ENCODE measurements around the gene CIDEA. TPM values are rescaled to one million over a fixed set of nuclear protein-coding genes. Genes with fewer than 3 reads are reported as not detected.

Gene CIDEA
- total and polyA plus RNA-seq, 4 donors: 0.38 to 1.0 (median 0.47) TPM

GRCh38 chr18:12282442-12283039 lies 28.4 kb downstream of the CIDEA start:
- Histone ChIP-seq H3K36me3 (ENCODE audit: control insufficient read depth, insufficient read depth, low read length) (no peaks in the 10 kb centered on the region), H3K4me1 (ENCODE audit: control insufficient read depth, insufficient read depth, low read length) (peaks cover 27% of the 10 kb centered on the region), H3K9me3 (ENCODE audit: control insufficient read depth, insufficient read depth, low read length) (no peaks in the 10 kb centered on the region), H3K27me3 (ENCODE audit: control insufficient read depth, insufficient read depth, low read length) (peaks cover 9% of the 10 kb centered on the region), H3K4me3 (ENCODE audit: low read depth, low read length) (no peak overlapping the region), H3K27ac (ENCODE audit: low read depth, low read length) (no peak overlapping the region)
- WGBS (ENCODE audit: insufficient coverage): 84% methylated on average over 8 of the region's 9 CpGs
- no peak for DNase-seq (ENCODE audit: low read depth in 4 of 6, low spot score in 6 of 6)

DNA sequence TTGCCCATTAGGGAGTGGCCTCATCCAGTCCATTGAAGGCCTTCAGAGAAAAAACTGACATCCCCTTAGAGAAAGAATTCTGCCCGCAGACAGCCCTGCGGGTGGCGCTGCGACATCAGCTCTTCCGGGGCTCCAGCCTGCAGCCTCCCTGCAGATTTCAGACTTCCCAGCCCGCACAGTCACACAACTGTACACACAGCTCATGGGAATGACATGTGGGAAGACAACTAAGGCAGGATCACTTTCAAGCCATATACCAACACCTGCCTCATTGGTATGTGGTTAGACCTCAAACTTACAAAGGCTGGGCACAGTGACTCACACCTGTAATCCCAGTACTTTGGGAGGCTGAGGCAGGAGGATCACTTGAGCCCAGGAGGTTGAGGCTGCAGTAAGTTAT lies 29.1 kb downstream of the CIDEA start:
- Histone ChIP-seq H3K9me3 (ENCODE audit: control insufficient read depth, insufficient read depth, low read length) (no peaks in the 10 kb centered on the region), H3K4me3 (ENCODE audit: low read depth, low read length) (no peak overlapping the region), H3K27ac (ENCODE audit: low read depth, low read length) (no peak overlapping the region), H3K36me3 (ENCODE audit: control insufficient read depth, insufficient read depth, low read length) (no peaks in the 10 kb centered on the region), H3K27me3 (ENCODE audit: control insufficient read depth, insufficient read depth, low read length) (peaks cover 16% of the 10 kb centered on the region), H3K4me1 (ENCODE audit: control insufficient read depth, insufficient read depth, low read length) (peaks cover 29% of the 10 kb centered on the region)
- 83% methylated on average over 1 of the region's 6 CpGs for WGBS (ENCODE audit: insufficient coverage)
- no peak for DNase-seq (ENCODE audit: low read depth in 4 of 6, low spot score in 6 of 6)

GRCh38 chr18:12283666-12284065 lies 29.5 kb downstream of the CIDEA start:
- H3K4me1 ChIP-seq (ENCODE audit: control insufficient read depth, insufficient read depth, low read length): peaks cover 29% of the 10 kb centered on the region
- WGBS (ENCODE audit: insufficient coverage): no CpG with 5 or more reads among the region's 1 CpG

GRCh38 chr18:12287131-12287681 lies 33.0 kb downstream of the CIDEA start:
- 12% methylated on average over 37 of the region's 37 CpGs for WGBS (ENCODE audit: insufficient coverage)
- peaks cover 35% of the 10 kb centered on the region for H3K27me3 ChIP-seq (ENCODE audit: control insufficient read depth, insufficient read depth, low read length)
- H3K9me3 ChIP-seq (ENCODE audit: control insufficient read depth, insufficient read depth, low read length): no peaks in the 10 kb centered on the region
- no peaks in the 10 kb centered on the region for H3K36me3 ChIP-seq (ENCODE audit: control insufficient read depth, insufficient read depth, low read length)
- peaks cover 20% of the 10 kb centered on the region for H3K4me1 ChIP-seq (ENCODE audit: control insufficient read depth, insufficient read depth, low read length)
- no peak overlapping the region for H3K4me3 ChIP-seq (ENCODE audit: low read depth, low read length)
- DNase-seq (ENCODE audit: low read depth in 4 of 6, low spot score in 6 of 6): no peak
- no peak overlapping the region for H3K27ac ChIP-seq (ENCODE audit: low read depth, low read length)

More at GRCh38 chr18:12283666-12284065, 29.5 kb downstream of the CIDEA start:
- DNase-seq (ENCODE audit: low read depth in 4 of 6, low spot score in 6 of 6): no peak
- H3K27me3 ChIP-seq (ENCODE audit: control insufficient read depth, insufficient read depth, low read length): peaks cover 20% of the 10 kb centered on the region
- H3K4me3 ChIP-seq (ENCODE audit: low read depth, low read length): no peak overlapping the region
- no peak overlapping the region for H3K27ac ChIP-seq (ENCODE audit: low read depth, low read length)
- no peaks in the 10 kb centered on the region for H3K9me3 ChIP-seq (ENCODE audit: control insufficient read depth, insufficient read depth, low read length)
- no peaks in the 10 kb centered on the region for H3K36me3 ChIP-seq (ENCODE audit: control insufficient read depth, insufficient read depth, low read length)

- no peaks in the 10 kb centered on the region for H3K9me3 ChIP-seq (ENCODE audit: control insufficient read depth, insufficient read depth, low read length)
- peak overlapping the region; percentile 44 for H3K4me3 ChIP-seq (ENCODE audit: low read depth, low read length)
- DNase-seq (ENCODE audit: low read depth in 4 of 6, low spot score in 6 of 6): peak in 2 of 6 donors; percentile 32 to 60
- WGBS (ENCODE audit: insufficient coverage): under 1% methylated on average over 41 of the region's 41 CpGs
- peaks cover 35% of the 10 kb centered on the region for H3K27me3 ChIP-seq (ENCODE audit: control insufficient read depth, insufficient read depth, low read length)
- H3K27ac ChIP-seq (ENCODE audit: low read depth, low read length): no peak overlapping the region
- peaks cover 20% of the 10 kb centered on the region for H3K4me1 ChIP-seq (ENCODE audit: control insufficient read depth, insufficient read depth, low read length)
- H3K36me3 ChIP-seq (ENCODE audit: control insufficient read depth, insufficient read depth, low read length): no peaks in the 10 kb centered on the region
Observed at GRCh38 chr18:12287684-12288402, 33.7 kb downstream of the CIDEA start.

DNA sequence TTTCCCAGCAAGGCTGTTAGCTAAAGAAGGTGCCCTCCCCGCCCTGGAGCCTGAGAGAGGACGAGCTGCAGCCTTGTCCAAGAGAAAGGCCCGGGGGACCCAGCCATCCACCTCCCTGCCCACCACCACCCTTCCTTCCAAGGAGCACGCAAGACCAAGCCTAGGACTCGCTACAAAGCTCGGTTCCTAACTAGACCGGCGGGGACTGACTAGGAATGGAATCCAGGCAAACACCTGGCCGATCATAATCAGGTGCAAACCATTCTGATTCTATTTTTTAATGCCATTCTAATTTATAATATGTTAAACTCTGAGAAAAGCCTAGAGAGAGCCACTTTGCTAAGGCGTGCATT lies 34.2 kb downstream of the CIDEA start:
- peak overlapping the region; percentile 44 for H3K4me3 ChIP-seq (ENCODE audit: low read depth, low read length)
- no peaks in the 10 kb centered on the region for H3K9me3 ChIP-seq (ENCODE audit: control insufficient read depth, insufficient read depth, low read length)
- no peak for DNase-seq (ENCODE audit: low read depth in 4 of 6, low spot score in 6 of 6)
- no peaks in the 10 kb centered on the region for H3K36me3 ChIP-seq (ENCODE audit: control insufficient read depth, insufficient read depth, low read length)
- H3K4me1 ChIP-seq (ENCODE audit: control insufficient read depth, insufficient read depth, low read length): peaks cover 20% of the 10 kb centered on the region
- H3K27ac ChIP-seq (ENCODE audit: low read depth, low read length): no peak overlapping the region
- 9% methylated on average over 4 of the region's 10 CpGs for WGBS (ENCODE audit: insufficient coverage)
- peaks cover 35% of the 10 kb centered on the region for H3K27me3 ChIP-seq (ENCODE audit: control insufficient read depth, insufficient read depth, low read length)

- no peak overlapping the region for H3K4me3 ChIP-seq (ENCODE audit: low read depth, low read length)
- H3K36me3 ChIP-seq (ENCODE audit: control insufficient read depth, insufficient read depth, low read length): no peaks in the 10 kb centered on the region
- no peak overlapping the region for H3K27ac ChIP-seq (ENCODE audit: low read depth, low read length)
- no peaks in the 10 kb centered on the region for H3K9me3 ChIP-seq (ENCODE audit: control insufficient read depth, insufficient read depth, low read length)
- peaks cover 20% of the 10 kb centered on the region for H3K4me1 ChIP-seq (ENCODE audit: control insufficient read depth, insufficient read depth, low read length)
- H3K27me3 ChIP-seq (ENCODE audit: control insufficient read depth, insufficient read depth, low read length): peaks cover 35% of the 10 kb centered on the region
- 50% methylated on average over 1 of the region's 2 CpGs for WGBS (ENCODE audit: insufficient coverage)
- no peak for DNase-seq (ENCODE audit: low read depth in 4 of 6, low spot score in 6 of 6)
Observed at GRCh38 chr18:12290086-12290485, 35.9 kb downstream of the CIDEA start.

- H3K4me3 ChIP-seq (ENCODE audit: low read depth, low read length): no peak overlapping the region
- 97% methylated on average over 5 of the region's 6 CpGs for WGBS (ENCODE audit: insufficient coverage)
- no peaks in the 10 kb centered on the region for H3K36me3 ChIP-seq (ENCODE audit: control insufficient read depth, insufficient read depth, low read length)
- no peak for DNase-seq (ENCODE audit: low read depth in 4 of 6, low spot score in 6 of 6)
- H3K27me3 ChIP-seq (ENCODE audit: control insufficient read depth, insufficient read depth, low read length): peaks cover 35% of the 10 kb centered on the region
- H3K4me1 ChIP-seq (ENCODE audit: control insufficient read depth, insufficient read depth, low read length): peaks cover 20% of the 10 kb centered on the region
- H3K9me3 ChIP-seq (ENCODE audit: control insufficient read depth, insufficient read depth, low read length): no peaks in the 10 kb centered on the region
- H3K27ac ChIP-seq (ENCODE audit: low read depth, low read length): no peak overlapping the region
Observed at GRCh38 chr18:12291161-12291560, 37.0 kb downstream of the CIDEA start.

GRCh38 chr18:12291690-12292089 lies 37.5 kb downstream of the CIDEA start:
- 80% methylated on average over 7 of the region's 14 CpGs for WGBS (ENCODE audit: insufficient coverage)
- Histone ChIP-seq H3K27me3 (ENCODE audit: control insufficient read depth, insufficient read depth, low read length) (peaks cover 34% of the 10 kb centered on the region), H3K27ac (ENCODE audit: low read depth, low read length) (no peak overlapping the region), H3K9me3 (ENCODE audit: control insufficient read depth, insufficient read depth, low read length) (no peaks in the 10 kb centered on the region), H3K36me3 (ENCODE audit: control insufficient read depth, insufficient read depth, low read length) (no peaks in the 10 kb centered on the region), H3K4me3 (ENCODE audit: low read depth, low read length) (no peak overlapping the region), H3K4me1 (ENCODE audit: control insufficient read depth, insufficient read depth, low read length) (peaks cover 20% of the 10 kb centered on the region)
- no peak for DNase-seq (ENCODE audit: low read depth in 4 of 6, low spot score in 6 of 6)

DNA sequence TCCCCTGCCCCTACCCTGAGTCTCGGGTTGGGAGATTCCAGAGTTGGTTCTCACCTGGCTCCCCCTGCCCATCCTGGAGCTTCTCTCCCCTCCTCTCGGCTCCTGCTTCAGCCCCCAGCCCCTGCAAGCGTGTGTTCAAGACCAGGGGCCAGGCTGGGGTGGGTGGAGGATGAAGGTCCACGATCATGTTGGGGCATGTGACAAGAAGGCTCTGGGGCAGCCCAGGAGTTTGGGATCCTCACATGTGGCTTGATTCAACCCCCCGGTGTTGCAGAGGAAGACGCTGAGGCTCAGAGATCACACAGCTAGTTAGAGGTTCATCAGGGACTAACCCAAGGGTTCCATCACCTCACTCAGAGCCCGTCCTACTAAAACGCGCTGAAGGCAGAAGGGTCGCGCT lies 39.7 kb downstream of the CIDEA start:
- WGBS (ENCODE audit: insufficient coverage): 78% methylated on average over 10 of the region's 11 CpGs
- no peaks in the 10 kb centered on the region for H3K36me3 ChIP-seq (ENCODE audit: control insufficient read depth, insufficient read depth, low read length)
- H3K9me3 ChIP-seq (ENCODE audit: control insufficient read depth, insufficient read depth, low read length): no peaks in the 10 kb centered on the region
- peaks cover 1% of the 10 kb centered on the region for H3K4me1 ChIP-seq (ENCODE audit: control insufficient read depth, insufficient read depth, low read length)
- no peak overlapping the region for H3K4me3 ChIP-seq (ENCODE audit: low read depth, low read length)
- H3K27me3 ChIP-seq (ENCODE audit: control insufficient read depth, insufficient read depth, low read length): peaks cover 13% of the 10 kb centered on the region
- DNase-seq (ENCODE audit: low read depth in 4 of 6, low spot score in 6 of 6): no peak
- no peak overlapping the region for H3K27ac ChIP-seq (ENCODE audit: low read depth, low read length)

All from spinal cord (tissue), 10 donors.